Measurements from ENCODE around the gene LYSMD1. TPM values are rescaled to one million over a fixed set of nuclear protein-coding genes. Genes with fewer than 3 reads are reported as not detected.

The LYSMD1 gene
- total and polyA plus RNA-seq, 2 of the 8 experiments (the other 6 are each of a cell fraction or from before 2014, with no cell fraction given), result 2.4 to 6.0 TPM

DNA sequence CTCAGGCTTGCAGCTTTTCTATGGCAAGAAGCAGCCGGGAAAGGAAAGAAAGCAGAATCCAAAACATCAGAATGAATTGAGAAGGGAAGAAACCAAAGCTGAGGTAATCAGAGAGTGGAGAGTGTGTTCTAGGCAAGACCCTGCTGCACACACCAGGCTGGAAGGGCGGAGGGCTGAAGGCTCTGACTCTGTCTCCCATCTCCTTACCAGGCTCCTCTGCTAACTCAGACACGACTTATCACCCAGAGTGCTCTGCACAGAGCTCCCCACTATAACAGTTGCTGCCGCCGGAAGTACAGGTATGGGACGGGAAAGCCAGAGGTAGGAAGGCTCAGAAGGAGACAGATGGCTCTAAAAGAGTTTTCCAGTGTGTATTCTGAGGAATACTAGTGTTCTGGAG is 1.4 kb upstream of the LYSMD1 start:
- 0 out of 2 replicates have a peak, but pooled peaks cover 3% of the 10 kb centered on the region for H3K79me1 ChIP-seq (ENCODE audit: low read depth, low read length)
- ChIA-PET POLR2A (ENCODE audit: partially characterized antibody) (interaction anchor here (0.9 to 2.4 kb wide), 7 partner anchors 8 to 114 kb away, joined by 3 to 13 read pairs (median 5); partner anchors contain the start of genes PSMD4 and TMOD4), CTCF (ENCODE audit: partially characterized antibody) (interaction anchor here (0.6 to 2.0 kb wide), 3 partner anchors 8 to 474 kb away, joined by 3 to 7 read pairs (median 3); partner anchors contain the start of gene TMOD4)
- H3K23me2 ChIP-seq (ENCODE audit: low read depth, low read length), result peaks cover 17% of the 10 kb centered on the region
- H3K18ac ChIP-seq (ENCODE audit: extremely low read depth, low read length), result no peak overlapping the region
- no peak overlapping the region for H4K5ac ChIP-seq (ENCODE audit: insufficient read length, low read depth, low read length)
- peaks cover 0 to 8% (median 2%) of the 10 kb centered on the region in 4 experiments; a peak in 3 of 8 replicates for H3K36me3 ChIP-seq (ENCODE audit: control insufficient read depth in 2 of 4, insufficient read depth in 4 of 4, low read length in 3 of 4)
- no peak overlapping the region for H3K23ac ChIP-seq (ENCODE audit: insufficient read length)
- no peaks in the 10 kb centered on the region for H4K20me1 ChIP-seq (replicated peaks in 1 of 2; ENCODE audit: control insufficient read depth in 1 of 2, insufficient read depth in 2 of 2, low read length in 2 of 2)
- H2AFZ ChIP-seq (ENCODE audit: low read length), result no peak overlapping the region
- H3K4me3 ChIP-seq (ENCODE audit: extremely low read depth in 1 of 4, insufficient read depth in 2 of 4, low read depth in 3 of 4, low read length in 4 of 4), result peak overlapping the region in 3 of 4 experiments; percentile 92 to 99 (median 98); a peak in 7 of 8 replicates
- H3K56ac ChIP-seq (replicated peaks; ENCODE audit: insufficient read length, low read depth, low read length), result no peak overlapping the region
- no peak for DNase-seq (ENCODE audit: low read depth in 1 of 2, low spot score in 2 of 2)
- peak overlapping the region in 1 of 4 experiments; percentile 81; a peak in 1 of 7 replicates for H3K9ac ChIP-seq (replicated peaks in 1 of 4; ENCODE audit: extremely low read depth in 1 of 4, low read depth in 3 of 4, low read length in 3 of 4)
- no peak overlapping the region for H4K91ac ChIP-seq (replicated peaks; ENCODE audit: insufficient read length, low read length)
- H3K9me3 ChIP-seq (ENCODE audit: insufficient read depth in 2 of 2, low read depth in 1 of 2, low read length in 1 of 2), result no peaks in the 10 kb centered on the region
- no peaks in the 10 kb centered on the region for H3K27me3 ChIP-seq (replicated peaks in 1 of 4; ENCODE audit: control insufficient read depth in 3 of 4, extremely low read depth in 1 of 4, insufficient read depth in 3 of 4, low read length in 3 of 4)
- H2BK12ac ChIP-seq (ENCODE audit: low read depth, low read length), result no peak overlapping the region; the same call in 1 of the 2 replicates
- WGBS, 2 experiments (ENCODE audit: extremely low coverage in 1 of 2, insufficient coverage in 1 of 2, insufficient read length in 1 of 2, insufficient replicate concordance in 2 of 2, low coverage in 1 of 2, low lambda C conversion rate in 2 of 2, missing lambda C conversion rate in 1 of 2), result 86% methylated on average over 6 of the region's 6 CpGs; no CpG with 5 or more reads in 1 of the 2 experiments
- no peak overlapping the region for H3K4ac ChIP-seq (replicated peaks; ENCODE audit: insufficient read length, low read depth, low read length)
- peaks cover 0 to 12% of the 10 kb centered on the region in 2 experiments; a peak in 2 of 4 replicates for H3K79me2 ChIP-seq (ENCODE audit: control insufficient read depth in 1 of 2, insufficient read depth in 2 of 2, low read length in 2 of 2)
- no peak overlapping the region for H2BK15ac ChIP-seq (ENCODE audit: low read length)
- H2BK120ac ChIP-seq (replicated peaks; ENCODE audit: low read depth, low read length), result no peak overlapping the region
- H3K4me1 ChIP-seq (replicated peaks in 1 of 4; ENCODE audit: control insufficient read depth in 3 of 4, insufficient read depth in 4 of 4, low read length in 3 of 4), result peaks cover 5 to 10% (median 5%) of the 10 kb centered on the region in 4 experiments
- H4K8ac ChIP-seq (ENCODE audit: extremely low read depth, insufficient read depth, low read length), result no peak overlapping the region; the same call in 1 of the 2 replicates
- no peak overlapping the region for H2BK5ac ChIP-seq (ENCODE audit: low read depth, low read length)
- H3K27ac ChIP-seq (ENCODE audit: low read depth, low read length), result no peak overlapping the region
- no peak for FAIRE-seq
- H2BK20ac ChIP-seq (ENCODE audit: low read length), result no peak overlapping the region
- peak overlapping the region; percentile 86 to 89 for H3K4me2 ChIP-seq (ENCODE audit: insufficient read depth in 1 of 2, low read depth in 2 of 2, low read length in 2 of 2)
- H3K14ac ChIP-seq (ENCODE audit: insufficient read length), result no peak overlapping the region
- no peak overlapping the region for H2AK5ac ChIP-seq (ENCODE audit: low read depth, low read length)
- TF ChIP-seq EP300 (IDR thresholded peaks at IDR 0.05; ENCODE audit: borderline replicate concordance in 1 of 2, low read depth in 2 of 2, low read length in 2 of 2) (no peak), POU5F1 (IDR thresholded peaks at IDR 0.05; ENCODE audit: low read depth, low read length) (no peak), RFX5 (IDR thresholded peaks at IDR 0.05; ENCODE audit: borderline replicate concordance, low read depth, low read length) (no peak), CEBPB (IDR thresholded peaks at IDR 0.05; ENCODE audit: low read depth, low read length) (no peak), RNF2 (IDR thresholded peaks at IDR 0.05; ENCODE audit: borderline replicate concordance, low read depth, low read length, missing control alignments, poor library complexity, severe bottlenecking) (no peak), SIN3A (conservative IDR thresholded peaks at IDR 0.05 in 1 of 2, IDR thresholded peaks at IDR 0.05 in 1 of 2; ENCODE audit: low read depth in 1 of 2, low read length in 2 of 2) (no peak), EGR1 (IDR thresholded peaks at IDR 0.05; ENCODE audit: borderline replicate concordance, low read depth, low read length) (no peak), RAD21 (IDR thresholded peaks at IDR 0.05 in 1 of 2, conservative IDR thresholded peaks at IDR 0.05 in 1 of 2; ENCODE audit: low read depth in 2 of 2, low read length in 2 of 2) (no peak), SIX5 (IDR thresholded peaks at IDR 0.05; ENCODE audit: low read depth, low read length) (no peak), YY1 (IDR thresholded peaks at IDR 0.05; ENCODE audit: low read depth, low read length) (no peak), HDAC2 (IDR thresholded peaks at IDR 0.05; ENCODE audit: borderline replicate concordance in 1 of 2, low read depth in 2 of 2, low read length in 2 of 2) (no peak), TCF12 (IDR thresholded peaks at IDR 0.05; ENCODE audit: low read depth, low read length) (no peak)
